GM18505 (cell line): ENCODE measurements around the gene MAP2K5.

Experiments
- ATAC-seq: cut with Tn5 transposase; IDR thresholded peaks from one replicate; pipeline ENCODE4 v1.9.1; 2021; ENCODE audit not compliant: unreplicated experiment
- POLR2A ChIP-seq: IDR thresholded peaks from 4 replicates; pipeline ENCODE4 v1.6.1; 2011; ENCODE audit warnings: borderline replicate concordance; ENCODE audit not compliant: insufficient read depth, insufficient read length; ENCODE audit errors: extremely low read depth

MAP2K5 gene

DNA sequence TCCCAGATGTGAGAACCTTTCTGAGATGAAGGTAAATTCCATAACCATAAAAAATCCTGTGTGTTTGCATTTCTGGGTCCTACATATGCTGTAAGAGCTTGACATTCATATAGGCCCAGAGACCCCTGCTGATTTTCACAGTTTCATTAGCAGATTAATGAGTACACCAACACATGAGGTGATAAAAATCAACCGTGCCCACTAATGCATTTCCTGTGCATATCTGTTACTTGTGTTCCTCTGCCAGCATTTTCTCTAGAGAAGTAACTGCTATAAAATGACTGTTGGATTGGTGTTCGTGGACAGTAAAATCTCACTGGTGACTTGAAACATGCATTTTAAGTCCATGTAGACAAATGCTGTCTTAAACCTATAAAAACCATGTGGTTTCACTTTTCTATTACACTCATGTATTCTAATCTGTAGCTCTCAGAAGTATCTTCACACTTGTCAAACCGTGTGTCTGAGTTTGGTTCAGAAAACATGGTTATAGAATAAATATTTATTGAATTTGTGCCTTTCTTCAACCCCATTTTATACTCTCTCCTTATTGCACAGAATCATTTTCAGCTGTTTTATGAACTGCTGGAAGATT lies 14.6 kb downstream of the MAP2K5 start:
- no peak for TF ChIP-seq POLR2A
- no peak for ATAC-seq

GRCh38 chr15:67558502-67558901 lies 16.0 kb downstream of the MAP2K5 start:
- no peak for TF ChIP-seq POLR2A

GRCh38 chr15:67559158-67559557 lies 16.7 kb downstream of the MAP2K5 start:
- ATAC-seq: no peak
- TF ChIP-seq POLR2A: no peak

More at GRCh38 chr15:67558502-67558901, 16.0 kb downstream of the MAP2K5 start:
- ATAC-seq: no peak

- TF ChIP-seq POLR2A: no peak
- no peak for ATAC-seq
Observed at GRCh38 chr15:67559576-67559975, 17.1 kb downstream of the MAP2K5 start.

DNA sequence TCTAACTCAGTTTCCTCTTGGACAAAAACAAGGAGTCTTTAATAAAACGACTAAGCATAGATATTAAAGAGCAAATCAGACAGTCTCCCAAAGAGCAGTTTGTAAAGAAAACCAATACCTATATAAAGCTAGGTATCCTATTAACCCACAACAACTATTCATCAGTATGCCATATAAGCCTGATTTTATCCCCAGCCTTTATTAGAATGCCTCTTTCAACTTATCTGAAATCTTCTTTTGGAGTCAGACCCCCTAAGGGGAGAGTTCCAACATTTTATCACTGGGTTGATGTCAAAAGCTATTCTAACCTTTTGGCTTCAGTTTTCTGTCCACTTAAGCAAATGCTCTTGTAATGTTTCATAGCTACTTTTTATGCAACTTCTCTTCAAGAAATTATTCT lies 17.8 kb downstream of the MAP2K5 start:
- ATAC-seq: no peak
- no peak for TF ChIP-seq POLR2A

- ATAC-seq: no peak
- TF ChIP-seq POLR2A: no peak
Observed at GRCh38 chr15:67563092-67563491, 20.6 kb downstream of the MAP2K5 start.

DNA sequence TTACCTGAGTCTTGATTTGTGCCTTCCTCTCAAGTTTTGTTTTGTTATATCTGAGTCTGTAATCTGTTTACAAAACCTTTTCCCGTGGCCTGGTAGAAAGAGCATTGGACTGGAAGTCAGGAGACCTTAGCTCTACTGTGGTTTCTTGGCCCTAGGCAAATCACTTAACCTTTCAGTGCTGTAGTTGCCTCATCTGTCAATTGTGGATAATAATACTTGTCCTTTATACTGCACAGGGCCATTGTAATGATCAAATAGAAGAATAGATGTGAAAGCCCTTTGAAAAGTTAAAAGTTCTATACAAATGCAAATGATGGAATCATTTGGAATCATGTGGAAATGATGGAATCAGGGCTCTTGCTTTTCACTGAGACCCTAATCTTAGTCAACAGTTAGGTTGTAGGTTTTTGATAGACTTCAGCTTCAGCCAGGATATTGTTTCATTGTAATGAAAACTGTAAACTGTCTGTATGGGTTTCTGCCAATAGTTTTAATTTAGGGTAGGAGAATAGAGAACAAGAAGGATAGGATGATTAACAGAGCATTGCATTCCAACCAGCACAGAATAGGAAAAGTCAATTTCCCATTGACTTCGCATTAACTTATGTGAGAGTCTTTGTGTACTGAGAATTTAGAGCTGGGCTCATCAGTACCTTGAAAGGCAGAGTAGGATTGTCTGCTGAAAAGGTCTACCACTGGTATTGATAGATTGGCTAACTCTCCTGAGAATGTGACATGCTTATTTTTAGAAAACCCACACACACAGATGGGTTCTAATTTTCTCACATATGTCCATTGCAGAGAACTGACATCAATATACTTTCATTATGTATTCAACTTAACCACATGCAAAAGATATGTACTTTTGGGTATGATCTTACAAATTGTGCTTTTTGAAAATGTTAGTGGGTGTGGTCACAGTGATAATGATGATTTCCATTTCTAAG lies 21.8 kb downstream of the MAP2K5 start:
- ATAC-seq: peak; percentile 78
- TF ChIP-seq POLR2A: no peak

DNA sequence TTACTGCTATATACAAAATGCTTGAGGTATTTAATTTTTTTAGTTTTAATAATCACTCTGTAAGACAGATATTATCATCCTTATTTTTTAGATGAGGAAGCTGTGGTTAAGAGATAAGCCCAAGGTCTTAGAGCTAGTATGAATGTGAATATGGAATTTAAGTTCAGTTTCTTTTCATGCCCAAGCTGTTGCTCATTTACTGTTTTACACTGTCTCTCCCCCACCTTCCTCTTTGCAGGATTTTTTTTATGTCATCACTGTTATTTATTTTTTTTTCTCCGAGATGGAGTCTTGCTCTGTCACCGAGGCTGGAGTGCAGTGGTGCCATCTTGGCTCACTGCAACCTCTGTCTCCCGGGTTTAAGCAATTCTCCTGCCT lies 22.5 kb downstream of the MAP2K5 start:
- ATAC-seq: peak; percentile 39
- no peak for TF ChIP-seq POLR2A

DNA sequence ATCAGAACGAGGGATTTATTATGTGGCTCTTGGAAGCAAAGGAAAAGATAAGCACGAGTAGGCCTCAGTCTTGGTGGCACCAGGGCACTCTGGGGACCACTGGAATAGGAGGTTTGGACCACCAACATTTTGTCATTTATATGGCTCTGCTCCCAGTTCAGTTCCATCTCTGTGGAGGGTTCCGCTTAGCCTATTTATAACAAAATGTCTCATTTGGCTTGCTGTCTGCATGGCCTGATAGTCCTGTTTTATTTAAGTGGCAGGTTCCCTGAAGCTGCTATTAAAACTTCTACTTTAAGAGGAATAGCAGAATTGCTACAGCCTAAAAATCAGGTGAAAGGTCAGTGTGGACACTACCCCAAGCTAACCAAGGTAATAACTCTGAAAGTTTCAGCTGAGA lies 27.2 kb downstream of the MAP2K5 start:
- no peak for ATAC-seq

GRCh38 chr15:67570875-67571647 lies 28.6 kb downstream of the MAP2K5 start:
- ATAC-seq: no peak
- TF ChIP-seq POLR2A: no peak

More for the DNA sequence above, 27.2 kb downstream of the MAP2K5 start:
- no peak for TF ChIP-seq POLR2A

GRCh38 chr15:67571648-67572415 lies 29.3 kb downstream of the MAP2K5 start:
- no peak for TF ChIP-seq POLR2A
- no peak for ATAC-seq

DNA sequence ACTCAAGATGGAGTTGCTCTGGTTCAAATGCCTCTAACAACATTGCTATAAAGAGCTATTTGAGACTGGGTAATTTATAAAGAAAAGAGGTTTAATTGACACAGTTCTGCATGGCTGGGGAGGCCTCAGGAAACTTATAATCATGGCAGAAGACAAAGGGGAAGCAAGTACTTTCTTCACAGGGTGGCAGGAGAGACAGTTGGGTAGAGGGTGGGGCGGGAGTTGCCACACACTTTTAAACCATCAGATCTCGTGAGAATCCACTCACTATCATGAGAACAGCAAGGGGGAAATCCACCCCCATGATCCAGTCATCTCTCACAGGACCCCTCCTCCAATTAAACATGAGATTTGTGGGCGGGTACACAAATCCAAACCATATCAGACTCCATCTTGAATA lies 30.7 kb downstream of the MAP2K5 start:
- ATAC-seq: no peak
- no peak for TF ChIP-seq POLR2A
